ENCODE results near the gene VSTM2B.

Gene VSTM2B

GRCh38 chr19:29516821-29517395 lies 8.9 kb upstream of the VSTM2B start:
- no peak for DNase-seq

GRCh38 chr19:29517412-29517811 lies 8.4 kb upstream of the VSTM2B start:
- DNase-seq = no peak

- no peak for DNase-seq
Measured at GRCh38 chr19:29517946-29518345, 7.8 kb upstream of the VSTM2B start.

GRCh38 chr19:29519146-29519545 lies 6.6 kb upstream of the VSTM2B start:
- DNase-seq = no peak

- DNase-seq = no peak
Measured at GRCh38 chr19:29519931-29520330, 5.9 kb upstream of the VSTM2B start.

GRCh38 chr19:29520390-29520789 lies 5.4 kb upstream of the VSTM2B start:
- no peak for DNase-seq

- DNase-seq = no peak
Measured at GRCh38 chr19:29521291-29522075, 4.3 kb upstream of the VSTM2B start.

- no peak for DNase-seq
Measured at GRCh38 chr19:29523568-29523967, 2.2 kb upstream of the VSTM2B start.

GRCh38 chr19:29524201-29524911 lies 1.4 kb upstream of the VSTM2B start:
- DNase-seq = no peak

- DNase-seq = no peak
Measured at GRCh38 chr19:29524912-29525831, 622 bp upstream of the VSTM2B start.

GRCh38 chr19:29526730-29527499 lies 1.1 kb downstream of the VSTM2B start:
- no peak for DNase-seq

GRCh38 chr19:29527500-29528328 lies 1.9 kb downstream of the VSTM2B start:
- no peak for DNase-seq

- no peak for DNase-seq
Measured at GRCh38 chr19:29528350-29528945, 2.7 kb downstream of the VSTM2B start.

- no peak for DNase-seq
Measured at GRCh38 chr19:29528946-29529645, 3.3 kb downstream of the VSTM2B start.

GRCh38 chr19:29529646-29530539 lies 4.1 kb downstream of the VSTM2B start:
- no peak for DNase-seq

- no peak for DNase-seq
Measured at GRCh38 chr19:29530540-29531457, 5.0 kb downstream of the VSTM2B start.

GRCh38 chr19:29531458-29532025 lies 5.7 kb downstream of the VSTM2B start:
- no peak for DNase-seq

- no peak for DNase-seq
Measured at GRCh38 chr19:29532097-29532496, 6.3 kb downstream of the VSTM2B start.
